ENCODE results near the gene NUDT13. TPM values are rescaled to one million over a fixed set of nuclear protein-coding genes. Genes with fewer than 3 reads are reported as not detected.
"Not testable (repeated sequence)": the region's sequence is repeated elsewhere in the genome, so short reads cannot be mapped to it uniquely, and the experiment has no call there.

Gene NUDT13
- total RNA-seq, 2 donors from 2014 or later, result 0.90 to 1.5 TPM

DNA sequence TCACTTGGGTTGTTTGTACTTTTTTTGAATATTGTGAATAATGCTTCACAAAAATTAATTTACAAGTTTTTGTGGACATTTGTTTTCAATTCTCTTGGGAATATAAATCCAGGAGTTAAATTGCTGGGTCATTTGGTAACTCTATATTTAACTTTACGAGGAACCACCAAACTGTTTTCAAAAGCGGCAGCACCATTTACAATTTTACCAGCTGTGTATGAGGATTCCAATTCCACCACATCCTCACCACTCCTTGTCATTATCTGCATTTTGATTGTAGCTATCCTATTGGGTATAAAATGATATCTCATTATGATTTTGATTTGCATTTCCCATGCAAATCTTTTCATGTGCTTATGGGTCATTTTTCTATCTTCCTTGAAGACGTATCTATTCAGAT lies 4.0 kb upstream of the NUDT13 start:
- DNase-seq (ENCODE audit: low spot score), result no peak
- no peak overlapping the region for H3K4me3 ChIP-seq
- H3K27ac ChIP-seq, result no peak overlapping the region
- peaks cover 0 to 6% of the 10 kb centered on the region in 2 donors for H3K4me1 ChIP-seq
- TF ChIP-seq, protein P1, sequence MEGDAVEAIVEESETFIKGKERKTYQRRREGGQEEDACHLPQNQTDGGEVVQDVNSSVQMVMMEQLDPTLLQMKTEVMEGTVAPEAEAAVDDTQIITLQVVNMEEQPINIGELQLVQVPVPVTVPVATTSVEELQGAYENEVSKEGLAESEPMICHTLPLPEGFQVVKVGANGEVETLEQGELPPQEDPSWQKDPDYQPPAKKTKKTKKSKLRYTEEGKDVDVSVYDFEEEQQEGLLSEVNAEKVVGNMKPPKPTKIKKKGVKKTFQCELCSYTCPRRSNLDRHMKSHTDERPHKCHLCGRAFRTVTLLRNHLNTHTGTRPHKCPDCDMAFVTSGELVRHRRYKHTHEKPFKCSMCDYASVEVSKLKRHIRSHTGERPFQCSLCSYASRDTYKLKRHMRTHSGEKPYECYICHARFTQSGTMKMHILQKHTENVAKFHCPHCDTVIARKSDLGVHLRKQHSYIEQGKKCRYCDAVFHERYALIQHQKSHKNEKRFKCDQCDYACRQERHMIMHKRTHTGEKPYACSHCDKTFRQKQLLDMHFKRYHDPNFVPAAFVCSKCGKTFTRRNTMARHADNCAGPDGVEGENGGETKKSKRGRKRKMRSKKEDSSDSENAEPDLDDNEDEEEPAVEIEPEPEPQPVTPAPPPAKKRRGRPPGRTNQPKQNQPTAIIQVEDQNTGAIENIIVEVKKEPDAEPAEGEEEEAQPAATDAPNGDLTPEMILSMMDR (IDR thresholded peaks at IDR 0.05), result no peak
- no peaks in the 10 kb centered on the region for H3K27me3 ChIP-seq
- H3K36me3 ChIP-seq, result peaks cover 8% of the 10 kb centered on the region
- no peaks in the 10 kb centered on the region for H3K9me3 ChIP-seq

DNA sequence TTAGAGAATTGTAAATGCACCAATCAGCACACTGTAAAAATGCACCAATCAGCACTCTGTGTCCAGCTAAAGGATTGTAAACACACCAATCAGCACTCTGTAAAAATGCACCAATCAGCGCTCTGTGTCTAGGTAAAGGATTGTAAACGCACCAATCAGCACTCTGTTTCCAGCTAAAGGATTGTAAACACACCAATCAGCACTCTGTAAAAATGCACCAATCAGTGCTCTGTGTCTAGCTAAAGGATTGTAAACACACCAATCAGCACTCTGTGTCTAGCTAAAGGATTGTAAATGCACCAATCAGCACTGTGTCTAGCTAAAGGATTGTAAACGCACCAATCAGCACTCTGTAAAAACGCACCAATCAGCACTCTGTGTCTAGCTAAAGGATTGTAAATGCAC lies 1.0 kb upstream of the NUDT13 start:
- DNase-seq (ENCODE audit: low spot score), result not testable (repeated sequence)

DNA sequence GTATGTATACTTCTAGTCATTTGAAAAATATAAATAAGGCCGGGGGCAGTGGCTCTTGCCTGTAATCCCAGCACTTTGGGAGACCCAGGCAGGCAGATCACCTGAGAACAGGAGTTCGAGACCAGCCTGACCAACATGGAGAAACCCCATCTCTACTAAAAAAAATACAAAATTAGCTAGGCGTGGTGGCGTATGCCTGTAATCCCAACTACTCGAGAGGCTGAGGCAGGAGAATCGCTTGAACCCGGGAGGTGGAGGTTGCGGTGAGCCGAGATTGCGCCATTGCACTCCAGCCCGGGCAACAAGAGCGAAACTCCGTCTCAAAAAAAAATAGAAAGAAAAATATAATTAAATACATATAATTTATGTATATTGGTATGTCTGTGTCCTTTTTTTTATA lies 1.8 kb downstream of the NUDT13 start:
- not testable (repeated sequence) for H3K36me3 ChIP-seq; H3K4me1 ChIP-seq; DNase-seq (ENCODE audit: low spot score); H3K9me3 ChIP-seq; H3K4me3 ChIP-seq; H3K27me3 ChIP-seq
- H3K27ac ChIP-seq, result peak overlapping the region; percentile 91 to 95

More for the DNA sequence above, 1.0 kb upstream of the NUDT13 start:
- H3K27me3 ChIP-seq, H3K4me1 ChIP-seq, H3K4me3 ChIP-seq, H3K27ac ChIP-seq, H3K36me3 ChIP-seq, H3K9me3 ChIP-seq: not testable (repeated sequence)

GRCh38 chr10:73113551-73113950 lies 3.3 kb downstream of the NUDT13 start:
- H3K4me1 ChIP-seq, result peaks cover 0 to 22% of the 10 kb centered on the region in 2 donors
- no peaks in the 10 kb centered on the region for H3K27me3 ChIP-seq
- H3K4me3 ChIP-seq, result no peak overlapping the region
- DNase-seq (ENCODE audit: low spot score), result no peak
- peak overlapping the region; percentile 28 to 64 for H3K27ac ChIP-seq
- H3K36me3 ChIP-seq, result peaks cover 8% of the 10 kb centered on the region
- TF ChIP-seq, protein P1 (IDR thresholded peaks at IDR 0.05), result no peak
- H3K9me3 ChIP-seq, result no peaks in the 10 kb centered on the region

DNA sequence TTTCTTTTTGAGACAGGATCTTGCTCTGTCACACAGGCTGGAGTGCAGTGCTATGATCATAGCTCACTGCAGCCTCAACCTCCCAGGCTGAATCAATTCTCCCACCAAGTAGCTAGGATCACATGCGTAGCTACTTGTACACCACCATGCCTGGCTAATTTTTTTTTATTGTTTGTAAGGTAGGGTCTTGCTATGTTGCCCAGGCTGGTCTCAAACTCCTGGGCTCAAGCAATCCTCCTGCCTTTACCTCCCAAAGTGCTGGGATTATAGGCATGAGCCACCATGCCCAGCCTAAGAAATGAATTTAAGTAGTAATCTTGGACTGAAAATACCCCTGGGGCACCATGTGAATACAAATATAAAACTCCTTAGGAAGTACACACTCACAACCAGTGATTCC lies 5.8 kb downstream of the NUDT13 start:
- H3K4me1 ChIP-seq, result peaks cover 0 to 22% of the 10 kb centered on the region in 2 donors
- H3K4me3 ChIP-seq, result no peak overlapping the region
- no peaks in the 10 kb centered on the region for H3K27me3 ChIP-seq
- TF ChIP-seq, protein P1 (IDR thresholded peaks at IDR 0.05), result no peak
- H3K27ac ChIP-seq, result peak overlapping the region; percentile 20 to 25
- no peaks in the 10 kb centered on the region for H3K9me3 ChIP-seq
- H3K36me3 ChIP-seq, result peaks cover 7% of the 10 kb centered on the region
- DNase-seq (ENCODE audit: low spot score), result no peak

DNA sequence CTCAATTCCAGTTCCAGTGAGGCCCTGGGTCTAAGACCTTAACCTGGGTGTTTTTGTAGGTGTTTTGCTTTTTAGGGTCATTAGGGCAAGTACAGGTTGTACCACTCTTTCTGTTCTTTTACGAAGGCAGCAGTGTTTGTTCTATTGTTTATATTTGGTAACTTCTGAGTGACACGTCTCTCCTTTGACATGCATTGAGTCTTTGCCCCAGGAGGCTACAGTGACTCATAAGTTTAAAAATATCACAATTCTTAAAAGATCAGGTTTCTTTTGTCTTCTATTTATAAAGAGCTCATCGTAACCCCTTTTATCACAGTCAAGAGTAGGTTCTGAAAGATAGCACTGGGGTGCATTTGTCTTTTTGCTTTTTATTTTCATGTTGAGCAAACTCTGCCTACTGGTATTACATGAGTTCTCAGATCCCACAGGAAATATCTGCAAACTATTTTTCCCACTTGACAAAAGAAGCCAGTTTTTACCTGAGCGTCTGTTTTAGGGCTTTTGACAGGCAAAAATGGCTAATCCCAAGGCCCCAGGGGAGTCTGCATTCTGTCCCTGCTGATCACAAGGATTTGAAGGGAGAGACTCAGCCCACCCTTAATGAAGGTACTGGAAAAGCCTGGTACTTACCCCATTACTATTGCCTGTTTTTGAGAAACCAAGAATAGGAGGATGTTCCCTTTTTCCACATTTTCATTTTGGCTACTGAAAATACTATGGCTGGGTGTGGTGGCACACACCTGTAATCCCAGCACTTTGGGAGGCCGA lies 7.9 kb downstream of the NUDT13 start:
- no peak for DNase-seq (ENCODE audit: low spot score)
- TF ChIP-seq, protein P1 (IDR thresholded peaks at IDR 0.05), result no peak
- H3K36me3 ChIP-seq, result peaks cover 7% of the 10 kb centered on the region
- H3K27me3 ChIP-seq, result no peaks in the 10 kb centered on the region
- peaks cover 0 to 18% of the 10 kb centered on the region in 2 donors for H3K4me1 ChIP-seq
- no peaks in the 10 kb centered on the region for H3K9me3 ChIP-seq
- H3K27ac ChIP-seq, result peak overlapping the region; percentile 85 to 96
- H3K4me3 ChIP-seq, result no peak overlapping the region

DNA sequence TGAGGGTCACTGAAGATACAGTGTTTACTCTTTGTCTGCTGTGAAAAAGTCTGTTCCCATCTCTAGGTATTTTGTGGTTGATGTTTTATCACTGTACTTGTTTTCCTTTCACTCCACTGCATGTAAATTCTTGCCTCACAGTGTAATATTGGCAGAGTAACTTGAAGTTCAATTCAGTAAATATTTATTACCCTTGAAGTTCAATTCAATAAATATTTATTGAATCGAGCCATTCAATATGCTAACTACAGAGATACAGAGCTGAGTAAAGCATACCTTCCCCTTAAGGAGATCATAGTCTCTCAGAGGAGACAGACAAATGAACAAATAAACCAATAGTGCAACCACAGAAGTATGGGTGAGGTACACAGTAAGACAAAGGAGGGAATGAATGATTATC lies 9.2 kb downstream of the NUDT13 start:
- Histone ChIP-seq H3K9me3 (no peaks in the 10 kb centered on the region), H3K36me3 (peaks cover 10% of the 10 kb centered on the region), H3K4me1 (peaks cover 0 to 18% of the 10 kb centered on the region in 2 donors), H3K27ac (peak overlapping the region in 1 of 2 donors; percentile 96), H3K4me3 (no peak overlapping the region), H3K27me3 (no peaks in the 10 kb centered on the region)
- TF ChIP-seq, protein P1 (IDR thresholded peaks at IDR 0.05), result no peak
- DNase-seq (ENCODE audit: low spot score), result no peak
